Measurements from ENCODE around the gene TBC1D2B. TPM values are rescaled to one million over a fixed set of nuclear protein-coding genes. Genes with fewer than 3 reads are reported as not detected.
A peak's percentile ranks its signal among the peaks of the same experiment; 100 is the strongest.

The TBC1D2B gene
- total and polyA plus RNA-seq, 8 donors: 9.3 to 61.7 (median 38.8) TPM

DNA sequence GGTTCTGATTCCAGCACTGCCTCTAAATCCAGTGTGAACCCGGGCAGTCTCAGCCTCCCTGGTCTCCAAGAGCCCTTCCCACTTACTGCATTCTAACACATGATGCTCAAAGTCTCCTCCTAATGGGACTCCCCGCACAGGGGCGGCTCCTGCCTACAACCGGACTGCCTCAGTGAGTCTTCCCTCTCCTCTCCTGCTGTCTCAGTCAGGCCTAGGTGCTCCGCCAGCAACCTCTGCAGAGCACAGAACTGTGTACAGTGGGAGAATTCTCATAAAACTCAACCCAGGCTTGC, 28.9 kb downstream of the TBC1D2B start:
- peak in 1 of 2 donors; percentile 49 for DNase-seq
- TF ChIP-seq EP300 (IDR thresholded peaks at IDR 0.05) (no peak), POLR2AphosphoS5 (IDR thresholded peaks at IDR 0.05) (no peak), POLR2A (IDR thresholded peaks at IDR 0.05) (no peak)
- TF ChIP-seq, protein P1, sequence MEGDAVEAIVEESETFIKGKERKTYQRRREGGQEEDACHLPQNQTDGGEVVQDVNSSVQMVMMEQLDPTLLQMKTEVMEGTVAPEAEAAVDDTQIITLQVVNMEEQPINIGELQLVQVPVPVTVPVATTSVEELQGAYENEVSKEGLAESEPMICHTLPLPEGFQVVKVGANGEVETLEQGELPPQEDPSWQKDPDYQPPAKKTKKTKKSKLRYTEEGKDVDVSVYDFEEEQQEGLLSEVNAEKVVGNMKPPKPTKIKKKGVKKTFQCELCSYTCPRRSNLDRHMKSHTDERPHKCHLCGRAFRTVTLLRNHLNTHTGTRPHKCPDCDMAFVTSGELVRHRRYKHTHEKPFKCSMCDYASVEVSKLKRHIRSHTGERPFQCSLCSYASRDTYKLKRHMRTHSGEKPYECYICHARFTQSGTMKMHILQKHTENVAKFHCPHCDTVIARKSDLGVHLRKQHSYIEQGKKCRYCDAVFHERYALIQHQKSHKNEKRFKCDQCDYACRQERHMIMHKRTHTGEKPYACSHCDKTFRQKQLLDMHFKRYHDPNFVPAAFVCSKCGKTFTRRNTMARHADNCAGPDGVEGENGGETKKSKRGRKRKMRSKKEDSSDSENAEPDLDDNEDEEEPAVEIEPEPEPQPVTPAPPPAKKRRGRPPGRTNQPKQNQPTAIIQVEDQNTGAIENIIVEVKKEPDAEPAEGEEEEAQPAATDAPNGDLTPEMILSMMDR (IDR thresholded peaks at IDR 0.05): no peak
- intact Hi-C loops (cut with DNase I; ENCODE audit: low total_unique reads): no loop called here
- Histone ChIP-seq H3K36me3 (peaks cover 7 to 36% (median 26%) of the 10 kb centered on the region in 4 donors), H3K9me3 (no peaks in the 10 kb centered on the region), H3K4me3 (no peak overlapping the region), H3K27me3 (no peaks in the 10 kb centered on the region), H3K4me1 (peaks cover 52 to 99% (median 70%) of the 10 kb centered on the region in 4 donors), H3K27ac (peak overlapping the region in 4 of 5 donors; percentile 53 to 75 (median 65))
- 72 to 88% (median 87%) methylated on average over 5 of the region's 5 CpGs for WGBS, 5 donors

DNA sequence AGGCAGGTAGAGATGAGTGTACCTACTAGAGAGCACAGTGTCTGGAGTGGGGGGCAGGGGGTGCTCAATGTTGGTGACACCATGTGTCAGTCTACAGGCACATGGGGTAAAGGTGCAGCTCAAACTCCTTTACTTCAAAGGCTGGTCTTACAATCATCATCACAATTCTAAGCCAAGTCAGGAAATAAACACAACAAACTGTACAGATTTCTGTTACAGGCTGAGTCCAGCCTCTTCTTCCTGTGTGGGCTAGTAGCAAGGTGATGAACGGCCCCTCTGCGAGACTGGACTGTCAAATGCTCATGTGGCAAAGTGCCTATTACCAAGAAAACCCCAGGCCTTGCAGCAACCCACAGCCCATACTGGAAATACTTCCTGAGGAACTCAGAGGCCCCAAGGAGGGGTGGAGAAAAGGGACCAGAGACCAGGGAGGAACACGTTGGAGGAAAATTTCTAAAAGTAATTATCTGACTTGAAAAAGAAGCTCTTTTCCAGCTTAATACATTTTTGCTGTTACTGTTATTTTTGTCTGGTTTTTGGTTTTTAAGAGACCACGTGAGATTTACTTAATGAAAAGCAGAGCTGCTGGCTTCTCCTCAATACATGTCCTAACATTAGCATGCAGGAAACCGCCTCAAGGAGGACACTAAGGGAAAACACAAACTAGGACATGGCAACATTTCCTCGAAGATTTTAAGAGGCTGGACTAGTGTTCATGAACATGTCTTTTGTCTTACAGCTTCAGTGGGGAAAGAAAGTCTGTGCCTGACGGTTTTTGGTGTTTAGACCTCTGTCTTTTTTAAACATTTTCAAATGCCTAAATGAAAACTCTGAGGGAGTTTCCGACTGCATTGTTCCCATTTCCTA, 29.5 kb downstream of the TBC1D2B start:
- Histone ChIP-seq H3K27me3 (no peaks in the 10 kb centered on the region), H3K4me3 (no peak overlapping the region), H3K4me1 (peaks cover 50 to 98% (median 70%) of the 10 kb centered on the region in 4 donors), H3K9me3 (no peaks in the 10 kb centered on the region), H3K27ac (peak overlapping the region; percentile 22 to 75 (median 59)), H3K36me3 (peaks cover 7 to 36% (median 26%) of the 10 kb centered on the region in 4 donors)
- WGBS, 5 donors: 43 to 67% (median 58%) methylated on average over 8 of the region's 8 CpGs
- TF ChIP-seq POLR2AphosphoS5 (IDR thresholded peaks at IDR 0.05) (peak in 1 of 3 donors; percentile 6), EP300 (IDR thresholded peaks at IDR 0.05) (no peak)
- intact Hi-C loops (cut with DNase I; ENCODE audit: low total_unique reads): no loop called here
- DNase-seq: peak in 1 of 2 donors; percentile 79

DNA sequence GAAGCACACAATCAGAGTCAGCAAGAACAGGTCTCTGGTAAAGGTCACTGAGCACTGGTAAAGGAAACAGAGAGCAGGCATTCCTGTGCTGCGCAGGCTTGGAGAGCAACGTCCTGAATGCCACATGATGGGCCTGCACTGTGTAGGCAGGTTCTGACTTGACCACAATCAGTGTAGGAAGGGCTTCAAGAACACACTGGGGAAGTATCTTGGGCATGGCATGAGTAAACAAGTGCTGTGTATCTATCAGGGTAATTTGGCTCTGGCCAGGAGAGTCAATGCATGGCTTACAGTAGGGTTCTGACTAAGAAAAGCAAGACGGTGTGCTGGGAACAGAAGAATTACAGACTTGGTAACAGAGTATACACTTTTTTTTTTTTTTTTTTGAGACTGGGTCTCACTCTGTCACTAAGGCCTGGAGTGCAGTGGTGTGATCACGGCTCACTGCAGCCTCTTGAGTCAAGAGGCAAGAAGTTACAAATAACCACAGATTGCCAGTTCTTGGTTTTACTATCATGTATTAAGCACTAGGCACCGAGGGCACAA, 30.6 kb downstream of the TBC1D2B start:
- H3K27me3 ChIP-seq: no peaks in the 10 kb centered on the region
- peaks cover 7 to 40% (median 33%) of the 10 kb centered on the region in 4 donors for H3K36me3 ChIP-seq
- peak overlapping the region; percentile 22 to 75 (median 59) for H3K27ac ChIP-seq
- no peak for TF ChIP-seq POLR2A (IDR thresholded peaks at IDR 0.05)
- peak in 2 of 3 donors; percentile 41 to 70 for TF ChIP-seq POLR2AphosphoS5 (IDR thresholded peaks at IDR 0.05)
- peaks cover 39 to 87% (median 62%) of the 10 kb centered on the region in 4 donors for H3K4me1 ChIP-seq
- intact Hi-C loops (cut with DNase I; ENCODE audit: low total_unique reads): no loop called here
- H3K9me3 ChIP-seq: no peaks in the 10 kb centered on the region
- DNase-seq: peak in 1 of 2 donors; percentile 36
- no peak overlapping the region for H3K4me3 ChIP-seq
- 29 to 58% (median 40%) methylated on average over 5 of the region's 5 CpGs for WGBS, 5 donors

DNA sequence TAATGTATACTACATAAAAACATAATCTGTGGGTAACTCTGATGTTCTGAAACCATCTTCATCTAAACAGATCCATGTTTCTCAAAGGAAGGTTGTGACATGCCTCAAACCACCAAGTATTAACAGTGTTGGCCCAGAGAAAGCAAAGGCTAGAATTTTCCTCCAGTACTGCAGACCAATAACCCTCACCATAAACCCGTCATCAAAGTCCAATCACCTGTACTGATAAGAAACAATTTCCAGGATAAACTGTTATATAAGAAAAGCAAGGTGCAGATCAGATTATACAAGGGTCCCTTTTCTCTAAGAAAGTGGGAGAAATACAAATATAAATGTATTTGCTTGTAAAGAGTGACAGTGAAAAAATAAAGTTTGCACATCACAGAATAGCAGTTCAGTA, 32.3 kb downstream of the TBC1D2B start:
- Histone ChIP-seq H3K4me1 (peaks cover 24 to 81% (median 46%) of the 10 kb centered on the region in 4 donors), H3K27ac (peak overlapping the region in 2 of 5 donors; percentile 6 to 40), H3K9me3 (no peaks in the 10 kb centered on the region), H3K27me3 (no peaks in the 10 kb centered on the region), H3K36me3 (peaks cover 7 to 43% (median 37%) of the 10 kb centered on the region in 4 donors), H3K4me3 (no peak overlapping the region)
- TF ChIP-seq POLR2A (IDR thresholded peaks at IDR 0.05): no peak
- WGBS, 5 donors: 30 to 59% (median 35%) methylated on average over 1 of the region's 1 CpG
- no peak for DNase-seq
- intact Hi-C loops (cut with DNase I; ENCODE audit: low total_unique reads): no loop called here

DNA sequence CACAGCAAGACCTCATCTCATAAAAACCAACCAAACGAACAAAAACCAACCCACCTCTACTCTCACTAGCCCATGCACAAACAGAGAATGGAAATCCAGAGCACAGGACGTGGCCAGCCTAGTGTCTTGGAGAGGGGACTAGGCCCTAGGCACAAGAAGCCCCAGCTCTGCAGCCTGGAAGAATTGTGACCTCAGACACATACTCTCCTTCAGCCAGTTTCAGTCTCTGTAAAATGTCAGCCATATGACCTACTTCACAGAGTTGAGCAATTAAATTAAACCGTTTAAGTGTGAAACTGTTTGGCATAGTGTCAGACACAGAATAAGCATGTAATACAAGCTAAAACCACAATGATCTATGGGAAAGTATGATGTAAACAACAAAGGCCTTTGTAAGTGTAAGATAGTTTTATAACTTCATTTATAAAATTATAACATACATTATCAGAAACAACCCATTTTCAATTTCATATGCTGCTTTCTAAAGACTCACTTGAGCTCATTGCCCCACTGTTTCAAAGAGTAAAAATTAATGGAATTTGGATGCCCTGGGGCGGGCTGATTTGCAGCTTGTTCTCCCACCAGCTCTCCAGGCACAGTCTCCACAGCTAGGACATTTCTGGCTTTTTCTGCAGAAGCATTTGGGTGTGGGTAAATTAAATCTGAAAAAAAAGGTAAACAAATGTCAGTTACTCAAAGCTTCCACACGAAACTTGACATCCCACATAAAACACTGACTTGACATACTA, 32.9 kb downstream of the TBC1D2B start:
- peak in 1 of 2 donors; percentile 47 for DNase-seq
- intact Hi-C loops (cut with DNase I; ENCODE audit: low total_unique reads): no loop called here
- H3K9me3 ChIP-seq: no peaks in the 10 kb centered on the region
- peaks cover 7 to 46% (median 42%) of the 10 kb centered on the region in 4 donors for H3K36me3 ChIP-seq
- H3K27ac ChIP-seq: peak overlapping the region in 3 of 5 donors; percentile 6 to 40 (median 33)
- WGBS, 5 donors: 57 to 64% (median 62%) methylated on average over 5 of the region's 5 CpGs
- H3K4me3 ChIP-seq: no peak overlapping the region
- H3K4me1 ChIP-seq: peaks cover 22 to 81% (median 40%) of the 10 kb centered on the region in 4 donors
- TF ChIP-seq POLR2A (IDR thresholded peaks at IDR 0.05) (no peak), EP300 (IDR thresholded peaks at IDR 0.05) (no peak), POLR2AphosphoS5 (IDR thresholded peaks at IDR 0.05) (no peak)
- TF ChIP-seq, protein P1 (IDR thresholded peaks at IDR 0.05): no peak
- no peaks in the 10 kb centered on the region for H3K27me3 ChIP-seq

All from stomach (tissue), 9 donors.